DMS79 (cell line): ENCODE measurements around the gene KANSL1L.
"Not testable (repeated sequence)": the region's sequence is repeated elsewhere in the genome, so short reads cannot be mapped to it uniquely, and the experiment has no call there.

ENCODE experiments used
- DNase-seq: peaks from one replicate; lab custom pipeline; 2025; lab: John Stamatoyannopoulos, UW

The KANSL1L gene

DNA sequence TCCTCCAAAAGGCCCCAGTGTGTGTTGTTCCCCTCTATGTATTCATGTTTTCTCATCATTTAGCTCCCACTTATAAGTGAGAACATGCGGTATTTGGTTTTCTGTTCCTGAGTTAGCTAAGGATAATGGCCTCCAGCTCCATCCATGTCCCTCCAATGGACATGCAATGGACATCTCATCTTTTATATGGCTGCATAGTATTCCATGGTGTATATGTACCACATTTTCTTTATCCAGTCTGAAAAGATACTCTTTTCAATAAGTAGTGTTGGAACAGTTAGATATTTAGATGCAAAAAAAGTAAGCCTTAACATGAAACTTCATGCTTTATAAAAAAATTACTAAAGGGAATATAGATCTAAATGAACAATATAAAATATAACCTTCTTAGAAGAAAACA is 5.9 kb upstream of the KANSL1L start:
- DNase-seq, result not testable (repeated sequence)

DNA sequence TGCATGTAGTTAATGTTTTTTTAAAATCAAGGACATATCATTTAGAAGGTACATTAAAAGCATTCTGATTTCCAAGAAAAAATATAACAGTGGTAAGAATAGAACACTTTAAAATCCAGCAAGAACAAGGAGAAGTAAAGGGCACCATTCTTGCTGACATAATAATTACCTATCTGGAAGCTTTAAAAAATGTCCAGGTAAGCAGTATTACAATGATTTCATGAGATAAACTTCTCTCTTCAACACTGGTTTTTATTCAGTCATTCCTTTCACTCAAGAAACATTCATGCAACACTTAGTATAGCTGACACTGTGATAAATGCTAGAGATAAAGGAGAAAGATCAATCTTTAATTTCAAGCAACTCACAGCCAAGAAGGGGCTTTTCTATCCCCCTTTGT is 2.9 kb upstream of the KANSL1L start:
- DNase-seq, result no peak

DNA sequence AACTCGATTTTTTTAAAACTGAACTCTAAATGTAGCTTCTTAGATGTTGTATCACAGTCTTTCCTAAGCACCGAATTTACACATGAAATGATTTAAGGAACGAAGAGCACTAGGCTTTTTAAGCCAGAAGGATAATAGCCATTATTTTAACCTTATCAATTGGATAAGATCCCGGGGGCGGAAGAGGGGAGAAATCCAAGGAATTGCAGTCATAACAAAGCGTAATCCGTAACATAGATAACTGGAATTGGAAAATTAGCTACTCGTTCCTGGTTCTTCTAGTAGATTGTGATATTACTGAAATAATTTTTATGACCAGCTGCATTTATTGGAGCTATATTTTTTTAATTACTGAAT is 988 bp upstream of the KANSL1L start:
- no peak for DNase-seq

DNA sequence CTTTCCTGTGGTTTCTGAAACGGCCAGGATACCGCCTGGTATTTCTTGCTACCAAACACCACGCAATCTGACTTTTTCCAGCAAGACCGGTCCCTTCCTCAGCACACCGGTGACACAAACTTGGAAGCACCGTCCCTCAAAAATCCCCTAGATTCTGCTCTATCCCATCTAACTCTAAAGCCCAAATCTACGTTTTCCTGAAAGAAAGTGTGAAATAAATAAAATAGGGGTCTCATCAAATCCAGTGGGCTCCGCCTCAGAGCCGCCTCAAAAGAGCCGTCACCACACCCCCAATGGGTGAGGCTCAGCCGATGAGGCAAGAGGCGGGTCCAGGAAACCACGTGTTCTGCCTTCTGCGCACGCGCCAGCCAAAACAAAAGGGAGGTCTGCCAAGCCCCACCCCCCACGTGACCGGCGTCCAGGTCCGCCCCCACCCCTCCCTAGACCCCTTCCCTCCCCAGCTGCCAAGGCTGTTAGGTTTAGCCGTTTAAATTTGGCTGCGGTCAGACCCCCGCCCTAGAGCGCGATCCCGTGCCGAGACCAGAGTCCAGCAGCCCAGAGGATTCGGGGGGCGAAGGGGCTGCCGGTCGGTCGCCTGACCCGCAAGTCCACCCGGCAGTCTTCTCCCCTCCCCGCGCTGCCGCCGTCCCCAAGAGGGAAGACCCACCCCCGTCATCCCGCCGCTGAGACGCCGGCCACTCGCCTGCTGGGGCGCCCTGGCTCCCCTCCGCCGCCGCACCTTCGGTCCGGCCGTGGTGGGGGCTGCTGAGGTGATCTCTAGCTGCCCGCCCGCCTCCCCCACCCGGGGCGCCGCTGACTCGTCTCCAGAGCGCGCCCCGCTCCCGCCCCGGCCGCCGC is 534 bp downstream of the KANSL1L start:
- peak; percentile 88 for DNase-seq

DNA sequence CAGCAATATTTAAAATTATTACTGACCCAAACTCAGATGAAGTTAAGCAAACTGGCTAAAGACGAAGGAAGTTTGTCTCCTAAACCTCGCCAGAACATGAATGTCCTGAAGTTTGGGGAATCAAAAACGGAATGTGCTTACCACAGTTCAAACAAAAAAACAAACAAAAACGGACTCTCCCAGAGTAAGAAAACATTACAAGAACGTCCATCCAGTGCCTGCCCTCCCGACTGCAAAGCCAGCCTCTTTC is 1.1 kb downstream of the KANSL1L start:
- DNase-seq, result no peak

DNA sequence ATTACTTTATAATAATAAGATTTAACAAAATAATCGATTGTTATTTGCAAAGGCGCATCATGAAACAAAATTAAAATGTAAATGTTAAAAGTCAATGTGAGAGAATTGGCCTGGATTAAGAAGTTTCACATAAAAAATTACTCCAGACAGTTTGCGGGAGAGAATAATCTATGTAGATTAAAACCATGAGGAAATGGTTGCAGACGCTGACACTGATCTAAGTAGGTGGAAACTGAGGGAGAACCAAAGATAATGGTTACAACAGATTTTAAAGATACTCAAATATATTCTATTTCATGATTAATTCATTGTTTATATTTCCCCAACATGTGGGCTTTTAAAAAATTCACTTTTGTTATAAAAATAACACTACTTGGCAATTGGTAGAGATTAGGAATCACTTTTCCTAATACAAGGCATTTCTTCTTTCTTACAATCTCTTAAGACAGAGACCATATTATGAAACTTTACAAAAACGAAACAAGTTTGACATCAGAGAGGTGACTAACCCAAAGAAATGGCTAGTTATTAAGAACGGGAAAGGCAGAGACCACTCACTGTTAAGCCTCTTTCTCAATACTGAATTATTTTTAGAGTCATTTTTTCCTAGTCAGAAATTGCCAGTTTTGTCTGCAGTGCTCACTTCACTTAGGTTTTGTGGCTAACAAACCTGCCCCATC is 1.6 kb downstream of the KANSL1L start:
- DNase-seq, result no peak

DNA sequence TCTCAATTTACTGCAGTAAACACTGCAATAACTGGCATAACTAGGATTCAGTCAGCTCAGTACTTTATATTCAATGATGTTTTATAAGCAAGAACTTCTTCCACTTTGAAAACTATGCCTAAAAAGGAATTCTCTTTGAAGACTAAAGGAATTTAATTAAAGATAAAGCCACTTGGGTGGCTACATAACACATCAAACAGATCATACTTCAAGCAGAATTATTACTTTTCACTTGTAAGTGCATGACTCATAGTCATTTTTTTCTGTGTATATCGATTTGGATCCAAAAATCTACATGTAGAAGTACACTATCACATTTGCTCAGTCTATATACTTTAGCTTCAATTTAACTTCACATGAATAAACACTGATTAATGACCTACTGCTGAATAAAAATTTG is 4.0 kb downstream of the KANSL1L start:
- no peak for DNase-seq

DNA sequence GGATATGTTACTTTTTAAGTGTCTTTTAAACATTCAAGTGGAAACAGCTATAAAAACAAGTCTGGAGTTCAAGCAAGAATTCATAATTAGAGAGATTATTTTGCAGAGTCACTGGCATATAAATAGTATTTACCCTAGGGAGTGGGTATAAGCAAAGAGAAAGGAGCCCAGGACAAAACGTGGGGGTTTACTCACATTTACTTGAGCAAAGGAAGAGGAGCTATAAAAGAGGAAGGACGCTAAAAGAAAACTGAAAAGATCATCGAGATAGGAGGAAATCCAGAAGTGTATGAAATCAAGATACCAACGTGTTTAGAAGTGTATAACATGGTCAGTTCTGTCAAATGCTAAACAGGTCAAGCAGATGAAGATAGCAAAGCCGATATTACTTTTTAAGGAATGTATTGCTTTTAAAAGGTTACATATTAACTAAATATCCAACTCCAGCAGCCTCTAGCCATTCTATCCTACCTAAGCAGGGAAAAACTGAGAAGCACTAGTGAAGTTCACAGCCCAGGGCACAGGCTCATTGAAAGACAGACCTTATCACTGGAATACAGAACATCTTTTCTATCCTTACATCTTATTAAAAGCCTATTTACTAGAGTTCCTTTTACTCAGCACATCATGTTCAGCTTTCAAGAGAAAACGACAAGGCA is 8.6 kb downstream of the KANSL1L start:
- DNase-seq, result no peak

DNA sequence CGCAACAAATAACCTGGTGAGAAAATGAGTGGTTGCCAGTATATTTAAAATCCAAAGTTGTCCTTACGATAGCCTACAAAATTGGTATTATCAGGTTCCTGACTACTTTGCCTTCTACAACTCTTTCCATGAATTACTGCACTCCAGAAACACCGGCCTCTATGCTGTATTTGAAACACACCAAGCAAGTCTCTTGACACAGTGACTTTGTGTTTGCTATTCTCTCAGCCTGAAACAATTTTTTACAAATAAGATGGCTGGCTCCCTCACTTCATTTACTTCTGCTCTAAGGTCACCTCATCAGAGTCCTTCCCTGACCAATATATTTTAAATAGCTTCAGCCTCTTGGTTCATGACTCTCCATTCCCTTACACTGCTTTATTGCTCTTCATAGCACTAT is 12.2 kb downstream of the KANSL1L start:
- no peak for DNase-seq

DNA sequence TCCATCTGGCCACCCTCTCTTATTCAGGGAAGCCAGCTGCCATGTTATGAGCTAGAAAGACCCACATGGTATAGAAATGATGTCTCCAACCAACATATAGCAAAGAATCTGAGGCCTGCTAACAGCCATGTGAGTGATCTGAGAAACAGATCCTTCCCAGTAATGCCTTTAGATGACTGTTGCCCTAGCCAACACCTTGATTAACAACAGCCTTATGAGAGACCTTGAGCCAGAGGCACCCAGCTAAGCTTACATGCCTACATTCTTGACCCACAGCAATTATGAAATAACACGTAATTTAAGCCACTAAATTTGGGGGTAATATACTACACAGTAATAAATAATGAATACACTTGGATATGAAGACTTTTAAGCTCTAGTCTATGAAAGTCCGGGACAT is 13.0 kb downstream of the KANSL1L start:
- DNase-seq, result no peak

DNA sequence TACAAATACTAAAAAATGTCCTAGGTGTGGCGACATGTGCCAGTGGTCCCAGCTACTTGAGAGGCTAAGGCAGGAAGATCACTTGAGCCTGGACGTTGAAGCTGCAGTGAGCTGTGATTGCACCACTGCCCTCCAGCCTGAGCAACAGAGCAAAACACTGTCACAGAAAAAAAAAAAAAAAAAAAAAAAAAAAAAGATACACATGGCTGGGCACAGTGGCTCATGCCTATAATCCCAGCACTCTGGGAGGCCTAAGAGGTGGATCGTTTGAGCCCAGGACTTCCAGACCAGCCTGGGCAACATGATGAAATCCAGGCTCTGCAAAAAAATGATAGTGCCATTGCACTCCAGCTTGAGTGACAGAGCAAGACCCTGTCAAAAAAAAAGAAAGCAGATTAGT is 13.7 kb downstream of the KANSL1L start:
- no peak for DNase-seq

DNA sequence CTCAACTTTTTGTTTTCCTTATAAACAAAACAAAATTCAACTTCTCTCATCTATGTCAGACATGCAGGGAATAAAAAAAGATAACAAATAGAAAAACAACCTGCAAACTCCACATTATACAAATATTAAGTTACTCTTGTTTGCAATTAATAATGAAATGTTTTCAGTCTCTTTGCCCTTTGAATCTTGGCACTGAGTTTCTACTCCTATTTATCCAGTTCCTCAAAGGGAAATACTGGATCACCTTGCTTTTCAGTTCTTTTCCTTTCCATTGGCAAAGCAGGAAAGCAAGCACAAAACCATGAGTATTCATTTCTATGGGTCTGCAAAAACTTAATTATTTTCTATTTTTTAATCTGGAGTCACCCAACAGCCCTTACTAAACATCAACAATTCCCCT is 23.6 kb downstream of the KANSL1L start:
- DNase-seq, result no peak

DNA sequence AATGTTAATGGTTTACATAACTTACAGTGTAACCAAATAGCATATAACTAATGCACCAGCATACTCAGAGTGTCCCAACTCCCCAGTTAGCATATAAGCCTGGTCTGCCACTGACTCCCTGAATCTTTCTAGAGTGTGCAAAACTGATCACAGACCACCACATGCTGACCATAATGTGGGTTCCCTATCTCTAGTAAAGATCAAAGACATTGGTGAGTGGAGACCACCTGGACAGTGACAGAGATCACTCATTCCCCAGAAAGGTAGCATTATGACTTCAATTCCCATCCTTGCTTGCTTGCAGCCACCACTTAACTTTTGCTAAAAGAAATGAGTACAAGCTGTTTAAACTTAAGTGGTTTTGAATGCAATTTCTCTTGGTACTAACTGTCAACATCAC is 39.0 kb downstream of the KANSL1L start:
- no peak for DNase-seq

DNA sequence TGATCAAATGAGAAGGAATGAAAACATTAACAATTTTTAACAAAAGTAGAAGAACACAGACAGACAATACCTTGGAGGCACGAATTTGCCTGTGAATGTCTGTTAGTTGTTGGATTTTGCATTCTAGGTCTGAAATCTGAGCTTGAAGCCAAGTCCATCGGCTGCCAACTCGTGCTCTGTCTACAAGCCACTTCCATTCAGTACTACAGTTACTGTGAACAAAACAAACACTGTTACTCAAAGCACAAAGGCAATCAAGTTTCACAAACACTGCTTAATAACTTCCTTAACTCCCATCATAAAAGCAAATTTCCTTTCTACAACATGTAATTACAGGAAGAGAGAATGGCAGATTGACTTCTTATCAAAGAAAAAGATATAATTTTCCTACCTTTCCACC is 42.2 kb downstream of the KANSL1L start:
- no peak for DNase-seq

DNA sequence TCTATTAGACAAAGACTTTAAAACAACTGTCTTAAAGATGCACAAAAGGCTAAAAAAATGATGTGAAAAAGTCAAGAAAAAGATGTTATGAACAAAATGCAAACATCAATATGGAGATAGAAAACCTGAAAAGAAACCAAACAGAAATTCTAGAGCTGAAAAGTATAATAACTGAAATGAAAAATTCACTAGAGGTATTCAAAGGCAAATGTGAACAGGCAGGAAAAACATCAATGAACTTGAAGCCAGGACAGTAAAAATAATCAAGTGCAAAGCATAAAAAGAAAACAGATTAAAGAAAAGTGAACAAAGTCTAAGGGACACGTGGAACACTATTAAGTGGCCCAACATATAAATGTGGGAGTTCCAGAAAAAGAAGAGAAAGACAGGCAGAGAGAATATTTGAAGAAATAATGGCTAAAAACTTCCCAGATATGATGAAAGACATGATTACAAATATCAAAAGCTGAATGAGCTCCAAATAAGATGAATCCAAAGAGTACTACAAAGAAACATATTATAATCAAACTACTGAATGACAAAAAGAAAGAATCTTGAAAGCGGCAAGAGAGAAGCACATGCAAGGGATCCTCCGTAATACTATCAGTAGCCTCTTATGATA is 57.5 kb downstream of the KANSL1L start:
- no peak for DNase-seq

DNA sequence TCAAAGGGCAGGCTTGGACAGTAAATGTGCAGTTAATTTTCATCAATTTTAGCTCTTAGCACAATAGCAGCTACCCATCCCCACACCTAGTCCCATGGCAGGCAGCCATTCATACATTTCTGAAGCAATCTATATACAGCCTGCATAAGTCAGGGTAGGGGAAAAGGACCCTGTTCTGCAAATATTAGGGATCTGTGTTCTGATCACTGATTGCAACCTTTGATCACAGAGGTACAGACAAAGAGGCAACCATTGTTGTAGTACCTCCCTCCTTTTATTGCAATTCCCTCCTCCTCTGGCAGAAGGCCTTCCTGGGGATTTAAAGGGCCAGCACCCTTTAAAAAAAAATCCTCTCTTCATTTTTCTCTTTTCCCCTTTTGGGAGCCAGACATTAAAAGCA is 58.3 kb downstream of the KANSL1L start:
- DNase-seq, result no peak

DNA sequence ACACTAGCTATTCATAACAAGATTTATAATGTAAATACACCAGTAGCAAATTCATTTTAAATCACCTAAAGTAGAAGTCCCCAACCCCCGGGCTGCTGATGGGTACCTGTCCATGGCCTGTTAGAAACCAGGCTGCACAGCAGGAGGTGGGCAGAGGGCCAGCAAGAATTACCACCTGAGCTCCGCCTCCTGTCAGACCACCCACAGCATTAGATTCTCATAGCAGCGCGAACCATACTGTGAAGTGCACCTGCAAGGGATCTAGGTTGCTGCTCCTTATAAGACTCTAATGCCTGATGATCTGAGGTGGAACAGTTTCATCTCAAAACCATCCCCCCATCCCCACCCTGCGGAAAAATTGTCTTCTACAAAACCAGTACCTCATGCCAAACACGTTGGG is 71.3 kb downstream of the KANSL1L start:
- DNase-seq, result no peak

DNA sequence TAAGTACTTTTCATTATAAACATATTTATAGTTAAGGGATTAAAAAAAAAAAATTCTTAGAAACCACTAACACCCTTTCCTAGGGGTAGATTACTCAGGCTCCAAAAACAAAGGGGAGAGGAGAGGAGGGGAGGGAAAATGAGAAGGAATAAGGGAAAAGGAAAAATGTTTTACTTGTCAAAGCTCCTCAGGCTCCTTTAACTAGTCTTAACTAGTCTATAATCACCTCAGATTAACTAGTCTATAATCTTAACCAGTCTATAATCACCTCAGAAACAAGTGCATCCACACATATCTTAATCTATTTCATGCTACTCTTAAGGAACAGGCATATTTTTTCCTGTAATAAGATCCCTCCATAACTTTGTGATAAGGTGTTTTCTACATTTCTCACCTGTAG is 76.4 kb downstream of the KANSL1L start:
- no peak for DNase-seq

DNA sequence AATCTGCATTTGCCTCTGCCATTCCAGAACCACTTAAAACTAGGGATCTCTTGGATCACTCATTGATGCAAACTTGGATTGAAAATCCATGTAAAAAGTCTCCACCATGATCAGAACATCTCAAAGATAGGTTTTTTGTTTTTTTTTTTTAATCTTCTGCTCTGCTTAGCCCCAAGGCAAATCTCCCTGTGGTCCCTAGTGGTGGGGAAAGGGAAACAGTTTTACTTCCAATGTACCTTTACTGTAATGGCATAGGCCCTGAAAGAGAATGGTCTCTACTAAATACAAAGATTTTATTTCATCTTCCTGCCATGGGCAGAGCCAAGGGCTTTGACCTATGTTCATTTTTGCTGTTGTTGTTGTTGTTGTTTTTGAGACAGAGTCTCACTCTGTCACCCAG is 78.4 kb downstream of the KANSL1L start:
- no peak for DNase-seq

DNA sequence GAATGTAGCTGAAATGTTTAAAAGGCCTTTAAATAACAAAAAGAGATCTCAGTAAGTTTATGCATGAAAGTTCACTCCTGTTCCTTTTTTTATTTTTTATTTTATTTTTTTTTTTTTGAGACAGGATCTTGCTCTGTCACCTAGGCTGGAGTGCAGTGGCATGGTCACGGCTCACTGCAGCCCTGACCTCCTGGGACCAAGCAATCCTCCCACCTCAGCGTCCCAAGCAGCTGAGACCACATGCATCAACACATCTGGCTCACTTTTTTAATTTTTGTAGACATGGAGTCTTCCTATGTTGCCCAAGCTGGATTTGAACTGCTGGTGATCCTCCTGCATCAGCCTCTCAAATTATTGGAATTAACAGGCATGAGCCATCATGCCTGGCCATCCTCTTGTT is 84.3 kb downstream of the KANSL1L start:
- DNase-seq, result no peak

DNA sequence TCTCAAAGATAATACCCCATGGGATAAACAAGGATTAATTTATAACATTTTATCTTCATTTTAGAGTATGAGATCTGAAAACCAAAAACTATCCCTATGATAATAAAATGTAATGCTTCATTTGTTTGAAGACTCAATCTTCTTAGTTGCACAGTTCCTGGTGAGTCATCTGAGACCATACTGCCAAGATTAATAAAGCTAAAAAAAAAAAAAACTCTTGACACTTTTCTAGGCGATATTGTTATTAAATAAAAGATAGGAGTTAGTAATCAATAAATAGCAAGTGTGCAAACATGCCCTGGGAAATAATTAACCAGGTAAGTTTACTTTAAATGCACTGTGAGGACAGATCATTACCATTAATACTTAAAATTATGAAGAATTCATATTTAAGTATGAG is 84.9 kb downstream of the KANSL1L start:
- no peak for DNase-seq

DNA sequence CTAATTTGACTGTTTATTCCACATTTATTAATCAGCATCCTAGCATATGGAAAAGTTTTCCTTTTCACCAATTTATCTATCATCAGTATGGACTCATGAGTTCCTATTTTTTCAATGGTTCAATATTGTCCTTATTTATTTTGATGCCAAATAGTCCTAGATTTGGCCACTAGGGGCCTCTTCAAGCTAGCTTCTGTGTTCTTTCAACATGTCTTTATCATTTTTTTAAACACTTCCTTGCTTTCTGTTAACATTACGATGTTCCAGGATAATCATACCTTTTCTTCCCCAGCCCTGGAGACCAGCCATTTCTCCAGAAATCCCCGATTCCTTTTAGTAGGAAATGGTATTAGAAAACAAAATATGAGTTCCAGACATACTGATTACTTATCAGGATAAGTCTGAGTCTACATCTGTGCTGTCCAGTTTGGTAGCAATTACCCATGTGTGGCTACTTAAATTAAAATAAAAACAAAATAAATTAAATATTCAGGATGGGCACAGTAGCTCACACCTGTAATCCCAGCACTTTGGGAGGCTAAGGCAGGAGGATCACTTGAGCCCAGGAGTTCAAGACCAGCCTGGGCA is 98.2 kb downstream of the KANSL1L start:
- DNase-seq, result no peak

DNA sequence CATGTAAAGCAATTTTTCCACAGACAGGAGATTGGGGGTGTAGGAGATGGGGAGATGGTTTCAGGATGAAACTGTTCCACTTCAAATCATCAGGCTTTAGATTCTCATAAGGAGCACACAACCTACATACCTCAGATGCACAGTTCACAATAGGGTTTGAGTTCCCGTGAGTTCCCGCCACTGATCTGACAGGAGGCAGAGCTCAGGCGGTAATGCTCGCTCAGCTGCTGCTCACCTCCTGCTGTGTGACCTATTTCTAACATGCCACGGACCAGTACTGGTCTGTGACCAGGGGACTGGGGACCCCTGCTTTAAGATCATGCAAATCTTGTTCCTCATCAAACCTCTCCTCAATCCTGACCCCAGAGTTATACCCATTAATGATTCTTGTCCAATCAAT is 98.7 kb downstream of the KANSL1L start:
- DNase-seq, result no peak
